Left lobe of liver (tissue), 2 donors: ENCODE measurements around the gene NR4A1. TPM values are rescaled to one million over a fixed set of nuclear protein-coding genes. Genes with fewer than 3 reads are reported as not detected.
A peak's percentile ranks its signal among the peaks of the same experiment; 100 is the strongest.

Experiments used
- ATAC-seq: fragments of 200-7000 bp; cut with Tn5 transposase; one replicate; pipeline ENCODE4 v1.9.1; 2020; ENCODE audit warnings: mild to moderate bottlenecking, moderate library complexity
- DNase-seq: peaks from one replicate; pipeline ENCODE4 v3.0.0-alpha.2; 2020; ENCODE audit warnings: low spot score
- total RNA-seq: library from RNA; stranded (reverse); gene quantifications from one replicate; pipeline ENCODE4 v1.2.1, GENCODE V29; 2021
- donor health status: DM: no; HTN: no; CAD: no; lungs with moderate emphysema.
- donor health status: DM: no; HTN: yes; CAD: no.

Gene NR4A1
- total RNA-seq, 1 donor from 2014 or later, result 5.4 TPM

- no peak for ATAC-seq
Observed at GRCh38 chr12:52015532-52016041, 35.7 kb upstream of the NR4A1 start.

GRCh38 chr12:52018433-52019112, 32.7 kb upstream of the NR4A1 start:
- ATAC-seq (no peak), DNase-seq (no peak)

More at GRCh38 chr12:52015532-52016041, 35.7 kb upstream of the NR4A1 start:
- DNase-seq, result no peak

DNA sequence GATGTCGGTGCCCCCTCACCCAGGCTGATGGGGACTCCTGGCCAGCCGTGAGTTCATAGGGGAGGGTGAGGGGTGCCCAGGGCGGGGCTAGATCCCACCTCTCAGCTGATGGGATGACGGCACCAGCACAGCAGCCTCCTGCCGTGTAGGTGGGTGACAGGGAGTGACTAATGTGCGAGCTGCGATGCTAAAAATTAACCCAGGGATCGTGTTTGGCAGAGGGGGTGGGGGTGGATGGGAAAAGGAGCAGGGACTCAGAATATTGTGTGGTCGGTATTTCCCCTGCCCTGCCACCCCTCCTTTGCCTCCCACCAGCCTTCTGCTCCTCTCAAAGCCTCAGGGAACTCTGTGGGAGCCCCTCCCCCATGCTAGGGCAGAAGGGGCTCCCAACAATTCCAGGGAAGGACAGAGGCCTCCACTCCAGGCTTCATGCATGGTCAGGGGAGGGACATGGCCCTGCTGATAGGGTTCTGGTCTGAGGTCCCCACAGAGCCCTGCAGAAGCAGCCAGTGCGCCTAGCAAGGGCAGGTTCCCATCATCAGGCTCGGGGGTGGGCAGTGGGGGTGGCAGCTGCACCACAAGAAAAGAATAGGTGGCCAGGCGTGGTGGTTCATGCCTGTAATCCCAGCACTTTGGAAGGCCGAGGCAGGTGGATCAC, 32.0 kb upstream of the NR4A1 start:
- ATAC-seq (no peak), DNase-seq (no peak)

GRCh38 chr12:52020539-52021336, 30.5 kb upstream of the NR4A1 start:
- ATAC-seq, result peak; percentile 15

DNA sequence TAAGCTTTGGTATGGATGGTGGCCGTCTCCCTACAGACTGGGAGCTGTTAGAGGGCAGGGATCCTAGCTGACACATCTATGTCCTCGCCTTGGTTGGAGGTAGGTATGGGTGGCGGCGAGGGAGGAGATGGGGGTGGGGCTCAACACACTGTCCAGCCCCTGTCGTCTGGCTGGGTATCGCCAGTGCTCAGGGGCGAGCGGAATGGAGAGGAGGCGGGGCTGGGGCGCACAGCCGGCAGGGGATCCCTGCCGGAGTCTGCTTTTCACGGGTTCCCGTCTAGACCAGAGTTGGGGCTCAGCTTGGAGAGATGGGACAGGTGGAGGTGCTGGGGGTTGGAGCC, 28.4 kb upstream of the NR4A1 start:
- DNase-seq (no peak), ATAC-seq (no peak)

More at GRCh38 chr12:52020539-52021336, 30.5 kb upstream of the NR4A1 start:
- no peak for DNase-seq

DNA sequence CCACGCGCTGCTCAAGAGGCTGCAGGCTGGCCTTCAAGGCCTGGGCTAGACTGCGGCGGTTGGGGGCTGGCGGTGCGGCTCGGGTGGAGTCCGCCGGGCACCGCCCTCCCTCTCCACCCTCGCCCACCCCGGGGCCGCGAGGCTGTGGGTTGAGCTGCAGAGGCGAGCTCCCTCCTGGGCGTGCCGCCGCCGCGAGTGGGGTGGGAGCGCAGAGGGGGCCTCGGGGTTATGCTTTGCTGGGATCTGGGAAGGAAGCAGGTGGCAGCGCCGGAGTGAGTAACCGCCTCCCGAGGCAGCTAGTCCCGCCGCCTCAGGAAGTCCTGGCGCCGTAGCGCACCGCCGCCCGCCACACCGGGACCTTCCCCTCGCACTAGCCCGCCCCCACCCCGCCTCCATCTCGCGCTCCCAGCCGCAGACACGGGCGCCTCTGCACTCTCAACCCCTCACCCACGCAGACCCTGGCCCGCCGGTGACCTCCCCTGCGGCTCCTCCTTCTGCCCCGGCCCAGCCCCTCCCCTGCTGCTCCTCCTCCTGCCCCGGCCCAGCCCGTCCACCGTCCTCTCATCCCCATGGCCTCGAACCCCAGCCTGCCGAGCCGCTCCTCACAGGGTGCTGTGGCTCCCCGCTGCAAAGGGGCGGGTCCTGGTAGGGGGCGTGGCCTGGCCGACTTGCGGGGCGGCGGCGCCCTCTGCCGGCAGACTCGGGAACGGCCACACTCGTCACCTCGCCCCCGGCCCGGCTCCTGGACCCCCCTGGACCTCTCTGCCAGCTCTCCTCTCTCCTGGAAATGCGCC, 27.9 kb upstream of the NR4A1 start:
- DNase-seq (peak; percentile 88), ATAC-seq (peak; percentile 78)

DNA sequence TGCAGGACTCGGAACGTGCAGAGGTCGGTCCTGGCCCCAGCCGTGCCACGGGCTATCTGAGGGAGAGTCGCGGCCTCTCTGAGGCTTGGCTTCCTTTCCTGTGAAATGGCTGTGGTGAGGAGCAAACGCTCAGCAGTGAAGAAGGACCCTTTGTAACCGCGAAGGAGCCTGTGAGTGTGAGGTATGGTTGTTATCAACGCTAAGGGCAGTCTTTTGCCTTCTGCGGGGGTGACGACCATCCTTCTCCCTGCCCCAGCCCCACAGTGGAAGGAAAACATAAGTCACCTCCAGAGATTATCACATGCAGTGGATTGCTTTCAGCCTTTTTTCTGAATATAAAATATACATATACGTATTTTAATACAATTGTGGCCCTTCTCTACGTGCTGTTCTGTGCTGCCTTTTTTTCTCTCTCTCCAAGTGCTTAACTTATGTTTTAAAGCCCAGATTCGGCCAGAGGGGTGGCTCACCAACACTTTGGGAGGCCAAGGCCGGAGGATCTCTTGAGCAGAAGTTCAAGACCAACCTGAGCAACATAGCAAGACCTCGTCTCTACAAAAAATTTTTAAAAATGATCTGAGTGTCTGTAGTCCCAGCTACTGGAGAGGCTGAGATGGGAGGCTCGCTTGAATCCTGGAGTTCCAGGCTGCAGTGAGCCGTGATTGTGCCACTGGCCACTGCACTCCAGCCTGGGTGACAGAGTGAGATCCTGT, 27.1 kb upstream of the NR4A1 start:
- ATAC-seq (peak; percentile 0), DNase-seq (no peak)

- DNase-seq (no peak), ATAC-seq (no peak)
Observed at GRCh38 chr12:52024845-52025230, 26.4 kb upstream of the NR4A1 start.

DNA sequence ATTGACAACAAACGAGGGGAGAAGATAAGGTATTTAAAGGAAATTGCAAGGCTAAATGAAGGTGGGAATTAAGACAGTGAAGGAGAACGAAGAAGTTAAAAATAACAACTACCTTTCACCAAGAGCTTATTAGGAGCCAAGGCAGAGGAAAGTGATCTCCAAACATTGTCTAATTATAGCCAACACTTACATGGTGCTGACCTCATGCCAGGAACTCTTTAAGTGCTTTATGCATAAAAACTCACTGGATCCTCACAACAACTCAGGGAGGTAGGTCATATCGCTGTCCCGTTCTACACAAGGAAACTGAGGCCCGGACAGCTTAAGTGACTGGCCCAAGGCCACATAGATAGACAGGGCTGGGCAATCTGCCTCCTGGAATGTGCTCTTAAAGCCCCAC, 25.0 kb upstream of the NR4A1 start:
- ATAC-seq, result no peak

DNA sequence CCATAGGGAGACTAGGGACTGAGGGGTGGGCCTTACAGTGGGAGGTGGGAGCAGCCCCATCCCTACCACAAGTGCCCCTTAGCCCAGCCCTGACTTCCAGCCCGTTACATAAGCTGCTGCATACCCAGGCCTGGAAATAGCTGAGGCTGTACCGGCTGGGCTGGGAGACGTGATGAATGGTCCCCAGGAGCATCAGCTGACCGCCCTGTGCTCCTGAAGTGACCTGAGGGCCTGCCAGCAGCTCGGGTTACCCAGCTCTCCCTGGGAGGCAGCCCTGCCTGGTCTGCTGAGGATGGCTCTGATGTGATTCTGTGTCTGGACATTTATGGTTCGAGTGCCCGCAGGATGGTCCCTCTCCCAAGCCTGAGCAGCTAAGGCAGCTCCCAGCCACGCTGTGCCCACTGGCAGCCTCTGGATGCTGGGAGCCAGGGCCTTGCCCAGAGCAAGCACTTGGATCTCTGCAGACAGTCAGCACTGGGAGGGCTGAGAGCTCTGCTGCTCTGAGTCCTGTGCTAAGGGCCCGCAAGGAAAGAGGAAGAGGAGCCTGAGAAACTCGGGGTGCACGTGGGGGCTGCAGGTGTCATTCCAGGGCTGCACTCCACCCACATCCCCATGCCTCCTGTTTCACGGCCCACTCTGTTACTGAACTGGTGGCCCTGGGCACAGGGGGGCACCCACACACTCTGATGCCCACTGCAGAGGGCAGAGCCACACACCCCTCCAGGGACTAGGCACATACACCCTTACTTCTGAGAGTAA, 24.0 kb upstream of the NR4A1 start:
- DNase-seq (no peak), ATAC-seq (no peak)

More for the DNA sequence above, 25.0 kb upstream of the NR4A1 start:
- no peak for DNase-seq

GRCh38 chr12:52029685-52030084, 21.6 kb upstream of the NR4A1 start:
- ATAC-seq (no peak), DNase-seq (no peak)

GRCh38 chr12:52032446-52032803, 18.8 kb upstream of the NR4A1 start:
- peak; percentile 81 for DNase-seq
- peak; percentile 64 for ATAC-seq

DNA sequence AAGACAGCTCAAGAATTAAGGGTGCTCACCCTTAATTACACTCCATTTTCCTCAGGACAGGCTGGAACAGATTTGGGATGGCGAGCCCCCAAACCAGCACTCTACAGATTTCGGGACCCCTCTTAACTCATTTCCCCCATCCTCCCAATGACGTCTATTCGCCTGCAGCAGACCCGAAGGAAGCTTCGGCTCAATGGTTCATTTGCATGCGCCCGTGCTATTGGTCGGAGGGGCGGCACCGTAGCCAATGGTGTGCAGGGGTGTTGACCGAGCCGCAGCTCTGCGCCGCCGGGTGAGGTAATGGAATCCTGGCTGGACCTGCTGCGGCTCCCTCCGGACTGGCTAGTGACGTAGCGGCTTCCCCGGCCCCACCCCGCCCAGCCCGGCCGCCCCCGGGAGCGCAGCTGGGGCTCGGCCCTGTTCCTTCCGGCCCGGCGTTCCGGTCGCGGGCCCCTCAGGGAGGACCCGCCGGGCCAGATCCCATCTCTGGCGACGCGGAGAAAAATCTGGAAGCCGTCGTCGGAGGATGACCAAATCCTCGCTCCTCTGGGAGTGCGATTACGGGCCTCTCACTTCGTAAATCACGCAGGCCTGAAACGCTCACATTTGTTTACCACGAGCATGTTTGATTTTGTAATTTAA, 18.3 kb upstream of the NR4A1 start:
- DNase-seq, result peak; percentile 99

DNA sequence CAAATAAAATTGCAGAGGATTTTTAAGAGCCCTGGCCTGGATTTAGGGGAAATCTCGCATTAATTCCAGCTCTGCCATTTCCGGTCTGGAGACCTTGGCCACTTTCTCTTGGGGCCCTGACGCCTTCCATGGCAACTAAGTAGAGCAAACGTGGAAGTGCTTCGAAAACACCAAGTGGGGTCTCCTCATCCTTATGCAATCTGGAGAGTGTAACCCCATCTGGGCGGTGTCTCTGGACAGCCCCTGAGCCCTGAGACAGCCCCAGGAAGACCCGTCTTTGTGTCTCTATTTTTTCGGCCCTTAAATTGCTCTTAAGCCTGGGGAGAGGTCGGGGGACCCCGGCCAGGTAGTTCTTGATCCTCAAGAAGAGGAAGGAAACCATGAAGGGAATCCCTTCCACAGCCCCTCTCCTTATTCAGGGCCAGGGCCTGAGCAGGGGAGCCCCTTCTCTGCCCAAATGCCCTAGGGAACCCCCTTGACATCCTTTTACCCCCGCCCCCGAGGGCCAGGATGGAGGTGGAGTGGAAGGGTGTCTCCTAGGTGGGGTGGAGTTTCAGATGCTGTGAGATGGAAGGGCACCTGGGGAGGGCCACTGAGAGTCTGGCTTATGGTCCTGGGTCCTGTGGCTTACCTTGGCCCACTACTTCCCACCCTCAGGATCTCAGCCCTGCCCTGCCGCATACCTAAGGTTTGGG, 17.6 kb upstream of the NR4A1 start:
- no peak for DNase-seq
- ATAC-seq, result no peak

More for the DNA sequence above, 18.3 kb upstream of the NR4A1 start:
- peak; percentile 85 for ATAC-seq

DNA sequence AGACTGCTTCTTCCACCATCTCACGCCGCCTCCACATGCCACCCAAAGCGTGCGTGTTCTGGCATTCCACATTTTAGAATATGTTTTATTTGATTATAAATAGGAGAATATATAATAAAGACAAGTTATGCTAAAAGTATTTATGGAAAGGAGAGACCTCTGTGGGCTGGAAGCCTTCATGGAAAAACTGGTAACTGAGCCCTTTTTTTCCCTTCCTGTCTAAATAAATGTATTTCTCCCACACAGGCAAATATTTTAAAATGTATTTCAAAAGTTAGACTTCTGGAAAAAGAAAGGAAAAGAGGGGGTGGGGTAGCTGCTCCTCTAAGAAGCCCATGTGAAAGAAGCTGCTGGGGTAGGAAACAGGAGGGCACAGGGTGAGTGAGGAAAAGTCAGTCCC, 16.1 kb upstream of the NR4A1 start:
- no peak for ATAC-seq
- no peak for DNase-seq

DNA sequence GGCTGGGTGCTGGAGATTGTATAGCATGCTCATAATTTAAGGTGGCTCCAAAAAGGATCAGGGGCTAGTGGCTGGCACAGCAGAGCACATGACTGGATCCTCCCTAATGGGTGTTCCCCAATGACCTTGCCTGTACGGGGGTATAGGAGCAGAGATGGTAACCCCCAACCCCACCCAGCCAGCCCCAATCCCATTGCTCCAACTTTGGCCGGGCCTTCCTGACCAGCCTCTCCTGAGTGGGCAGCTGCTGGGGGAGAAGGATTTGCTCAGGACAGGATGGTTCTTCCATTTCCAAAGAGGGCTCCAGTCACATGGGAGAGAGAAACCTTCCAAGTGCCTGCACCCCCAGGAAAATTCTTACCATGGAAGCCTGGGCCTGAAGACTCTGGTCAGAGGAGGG, 15.3 kb upstream of the NR4A1 start:
- DNase-seq, result no peak
- no peak for ATAC-seq

DNA sequence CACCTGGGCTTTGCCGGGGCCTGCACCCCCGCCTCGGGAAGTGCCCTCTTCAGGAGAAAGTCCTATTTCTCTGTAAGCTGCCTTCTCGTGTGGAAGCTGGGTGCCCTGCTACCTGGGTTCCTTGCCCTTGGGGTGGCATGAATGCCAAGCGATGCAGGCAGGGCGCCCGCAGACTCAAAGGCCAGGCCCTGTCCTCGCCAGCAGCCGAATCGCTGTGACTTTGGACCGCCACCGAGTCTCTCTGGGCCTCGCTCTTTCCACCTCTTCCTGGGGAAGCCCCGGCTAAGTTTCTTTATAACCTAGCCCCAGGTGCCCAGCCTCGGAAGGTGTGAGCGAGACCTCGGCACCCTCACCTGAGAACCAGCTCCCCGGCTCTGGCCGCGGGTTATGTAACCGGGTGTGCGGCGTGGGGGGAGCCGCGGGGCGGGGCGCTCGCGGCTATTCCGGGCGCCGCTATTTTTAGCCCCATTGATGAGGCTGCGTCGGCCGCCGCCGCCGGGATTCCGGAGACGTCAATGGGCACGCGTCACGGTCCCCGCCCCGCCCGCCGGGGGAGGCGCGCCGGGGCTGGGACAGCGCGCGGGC, 14.6 kb upstream of the NR4A1 start:
- DNase-seq, result peak; percentile 91
- ATAC-seq, result peak; percentile 69

DNA sequence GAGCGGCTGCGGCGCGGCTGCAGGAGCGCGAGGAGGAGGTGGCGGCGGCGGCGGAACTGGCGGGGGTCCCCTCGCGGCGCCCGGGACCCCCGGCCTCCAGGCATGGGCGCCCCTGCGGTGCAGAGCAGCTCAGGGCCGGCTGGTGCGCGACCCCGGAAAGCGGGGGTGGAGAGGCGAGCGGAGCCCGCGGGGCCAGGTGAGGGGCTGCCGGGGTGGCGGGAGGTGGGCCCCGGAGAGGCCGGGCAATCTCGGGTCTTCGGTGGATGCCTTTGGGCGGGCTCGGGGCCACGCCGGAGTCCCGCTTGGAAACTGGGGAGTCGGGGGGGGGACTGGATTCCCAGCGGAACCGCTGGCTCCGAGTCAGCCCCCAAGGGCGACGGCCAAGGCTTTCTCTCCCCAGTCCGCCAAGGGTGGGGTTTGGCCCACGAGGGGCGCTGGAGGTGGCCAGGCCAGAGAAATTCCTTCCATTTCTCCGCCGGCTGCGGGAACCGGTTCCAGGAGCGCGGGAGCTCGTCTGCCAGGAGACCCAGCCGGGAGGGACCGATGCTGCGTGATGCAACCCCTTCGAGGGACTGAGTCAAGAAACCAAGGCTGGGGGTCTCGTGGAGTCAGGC, 13.9 kb upstream of the NR4A1 start:
- no peak for DNase-seq
- ATAC-seq, result no peak
